ENCODE results near the gene SAP30BP.
A peak's percentile ranks its signal among the peaks of the same experiment; 100 is the strongest.

The SAP30BP gene

DNA sequence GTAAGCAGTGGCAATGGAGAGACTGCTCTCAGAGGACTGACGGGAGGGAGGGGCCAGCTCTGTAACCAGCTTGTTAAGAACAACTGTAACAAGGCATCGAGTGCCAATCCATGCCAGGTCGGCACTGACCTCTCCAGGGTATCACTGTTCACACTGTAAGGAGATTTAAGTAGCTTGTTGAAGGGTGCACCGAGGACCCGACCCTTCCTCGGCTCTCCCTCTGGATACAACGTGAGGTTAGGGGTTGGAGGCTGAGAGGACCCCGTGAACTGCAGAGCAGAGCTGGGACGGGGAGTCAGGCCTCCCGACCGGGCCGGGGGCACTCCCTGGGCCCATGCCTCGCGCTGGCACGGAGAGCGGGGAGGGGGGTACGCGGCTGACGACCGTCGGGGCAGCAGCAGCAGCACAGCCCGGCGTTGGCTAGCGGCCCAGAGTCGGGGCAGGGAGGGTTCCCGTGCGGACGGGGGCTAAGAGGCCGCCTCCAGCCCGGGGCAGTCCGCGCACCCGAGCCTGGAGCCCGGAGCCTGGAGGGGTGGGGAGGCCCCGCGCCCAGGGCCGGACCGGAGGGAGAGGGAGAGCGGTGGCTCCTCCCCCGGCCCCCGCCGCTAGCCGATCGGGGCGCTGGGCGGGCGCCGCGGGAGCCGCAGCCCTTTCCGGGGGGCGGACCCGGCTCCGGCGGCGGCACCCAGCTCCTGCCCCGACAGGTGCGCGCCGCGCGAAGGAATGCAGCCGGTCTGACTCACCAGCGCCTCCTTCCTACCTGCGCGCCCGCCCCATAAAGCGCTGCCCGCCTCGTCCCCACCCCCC, 53.7 kb downstream of the SAP30BP start, which contains the start of gene ITGB4:
ITGB4 (plus strand) TSS at position 804 of the 807 bp plus-strand sequence. CDS start 3,245 bp downstream, outside the sequence.
- Mint-ChIP-seq H3K4me1 (no peaks in the 10 kb centered on the region), H3K27me3 (ENCODE audit: low read depth) (peaks cover 75% of the 10 kb centered on the region), H3K27ac (no peak within 1 kb of the TSS), H3K4me3 (peak within 1 kb of the TSS; percentile 76 to 82 (median 78)), H3K9me3 (no peaks in the 10 kb centered on the region), H3K36me3 (ENCODE audit: low read depth) (no peaks in the 10 kb centered on the region)
- no peak for TF ChIP-seq CTCF (IDR thresholded peaks at IDR 0.05; ENCODE audit: unreplicated experiment in 3 of 3)

DNA sequence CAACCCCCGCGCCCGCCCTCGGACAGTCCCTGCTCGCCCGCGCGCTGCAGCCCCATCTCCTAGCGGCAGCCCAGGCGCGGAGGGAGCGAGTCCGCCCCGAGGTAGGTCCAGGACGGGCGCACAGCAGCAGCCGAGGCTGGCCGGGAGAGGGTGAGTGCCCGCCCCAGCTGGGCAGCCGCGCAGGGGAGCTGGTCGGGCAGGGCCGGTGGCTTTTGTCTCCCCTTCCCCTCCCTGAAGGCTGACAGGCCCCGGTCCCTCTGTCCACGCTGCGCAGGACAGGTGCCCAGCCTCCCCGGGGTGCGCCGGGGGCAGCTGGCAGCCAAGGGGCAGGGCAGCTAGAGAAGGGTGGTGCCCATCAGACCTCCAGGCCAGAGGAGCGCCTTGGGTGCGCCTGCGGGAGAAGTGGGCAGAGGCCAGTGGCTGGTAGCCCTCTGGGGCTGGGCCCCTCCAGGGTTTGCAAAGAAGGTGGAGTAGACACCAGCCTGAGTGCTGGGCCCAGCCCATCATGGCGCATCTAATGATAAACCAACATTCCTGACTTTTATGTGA, 54.4 kb downstream of the SAP30BP start:
- peak overlapping the region; percentile 27 to 61 (median 52) for H3K4me3 Mint-ChIP-seq
- H3K4me1 Mint-ChIP-seq = no peaks in the 10 kb centered on the region
- H3K27ac Mint-ChIP-seq = no peak overlapping the region
- no peaks in the 10 kb centered on the region for H3K9me3 Mint-ChIP-seq
- H3K36me3 Mint-ChIP-seq (ENCODE audit: low read depth) = no peaks in the 10 kb centered on the region
- no peak for TF ChIP-seq CTCF (IDR thresholded peaks at IDR 0.05; ENCODE audit: unreplicated experiment in 3 of 3)
- H3K27me3 Mint-ChIP-seq (ENCODE audit: low read depth) = peaks cover 70% of the 10 kb centered on the region

DNA sequence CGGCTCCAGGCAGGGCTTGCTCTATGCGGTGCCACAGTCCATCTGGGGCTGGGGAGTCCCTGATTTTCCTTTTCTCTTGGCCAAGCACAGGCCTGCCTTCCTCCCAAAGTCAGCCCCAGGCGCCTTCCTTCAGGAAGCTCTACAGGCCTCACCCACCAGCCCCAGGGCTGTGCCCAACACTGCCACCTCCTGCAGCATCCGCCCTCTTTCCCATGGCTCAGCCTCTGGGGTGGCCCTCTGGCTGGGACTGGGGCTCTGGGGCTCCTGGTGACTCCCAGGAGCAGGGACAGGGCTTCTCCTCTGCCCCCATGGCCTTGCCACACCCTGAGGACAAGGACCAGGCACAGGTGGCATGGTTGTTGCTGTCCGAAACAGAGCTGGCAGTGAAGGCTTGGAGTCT, 54.9 kb downstream of the SAP30BP start:
- Mint-ChIP-seq H3K4me1 (no peaks in the 10 kb centered on the region), H3K27me3 (ENCODE audit: low read depth) (peaks cover 65% of the 10 kb centered on the region), H3K4me3 (peak overlapping the region; percentile 27 to 61 (median 52)), H3K27ac (no peak overlapping the region), H3K9me3 (no peaks in the 10 kb centered on the region), H3K36me3 (ENCODE audit: low read depth) (no peaks in the 10 kb centered on the region)
- TF ChIP-seq CTCF (IDR thresholded peaks at IDR 0.05; ENCODE audit: unreplicated experiment in 3 of 3) = no peak

- Mint-ChIP-seq H3K27ac (no peak overlapping the region), H3K4me3 (peak overlapping the region; percentile 15 to 43 (median 21)), H3K27me3 (ENCODE audit: low read depth) (peaks cover 61% of the 10 kb centered on the region), H3K36me3 (ENCODE audit: low read depth) (no peaks in the 10 kb centered on the region), H3K9me3 (no peaks in the 10 kb centered on the region), H3K4me1 (no peaks in the 10 kb centered on the region)
- TF ChIP-seq CTCF (IDR thresholded peaks at IDR 0.05; ENCODE audit: unreplicated experiment in 3 of 3) = no peak
Measured at GRCh38 chr17:75722542-75723095, 55.5 kb downstream of the SAP30BP start.

DNA sequence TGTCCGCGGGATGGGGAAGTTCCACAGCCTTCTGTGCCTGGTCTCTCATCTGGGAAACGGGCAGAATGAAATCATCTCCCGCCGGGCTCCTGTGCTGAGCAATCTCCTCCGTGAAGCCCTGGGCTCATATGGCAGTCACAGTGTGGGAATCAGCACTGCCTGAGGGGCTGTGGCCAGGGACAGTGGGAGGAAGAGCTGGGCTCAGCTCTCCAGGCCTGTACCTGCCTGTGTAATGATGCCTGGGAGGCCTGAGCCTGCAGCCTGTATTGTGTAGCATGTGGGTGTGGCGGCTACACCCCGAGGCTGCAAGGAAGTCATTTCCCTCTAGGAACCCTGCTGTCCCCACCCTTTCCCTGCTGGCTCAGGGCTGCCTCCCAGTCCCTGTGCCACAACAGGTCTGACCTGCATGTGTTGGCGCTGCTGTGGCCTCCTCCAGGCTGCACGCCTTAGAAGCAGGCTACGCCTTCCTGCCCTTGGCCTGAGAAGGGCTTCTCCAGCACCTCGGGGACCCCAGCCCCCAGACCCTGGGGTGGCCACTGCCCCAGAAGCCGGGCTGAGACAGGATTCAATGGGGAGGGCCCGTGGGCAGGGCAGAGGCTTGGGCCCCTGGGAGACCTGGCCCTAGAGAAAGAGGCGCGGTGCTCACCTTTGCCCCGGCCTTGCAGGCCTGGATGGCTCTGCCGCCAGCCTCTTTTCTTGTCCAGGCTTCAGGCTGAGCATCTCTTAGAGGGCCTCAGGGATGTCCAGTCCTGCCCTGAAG, 56.2 kb downstream of the SAP30BP start:
- Mint-ChIP-seq H3K27ac (no peak overlapping the region), H3K4me1 (no peaks in the 10 kb centered on the region), H3K27me3 (ENCODE audit: low read depth) (peaks cover 55% of the 10 kb centered on the region), H3K36me3 (ENCODE audit: low read depth) (no peaks in the 10 kb centered on the region), H3K9me3 (no peaks in the 10 kb centered on the region), H3K4me3 (peak overlapping the region in 2 of 3 experiments; percentile 15 to 43)
- no peak for TF ChIP-seq CTCF (IDR thresholded peaks at IDR 0.05; ENCODE audit: unreplicated experiment in 3 of 3)

All from nephron (organoid).